ENCODE measurements around the gene BSN.

Gene BSN

DNA sequence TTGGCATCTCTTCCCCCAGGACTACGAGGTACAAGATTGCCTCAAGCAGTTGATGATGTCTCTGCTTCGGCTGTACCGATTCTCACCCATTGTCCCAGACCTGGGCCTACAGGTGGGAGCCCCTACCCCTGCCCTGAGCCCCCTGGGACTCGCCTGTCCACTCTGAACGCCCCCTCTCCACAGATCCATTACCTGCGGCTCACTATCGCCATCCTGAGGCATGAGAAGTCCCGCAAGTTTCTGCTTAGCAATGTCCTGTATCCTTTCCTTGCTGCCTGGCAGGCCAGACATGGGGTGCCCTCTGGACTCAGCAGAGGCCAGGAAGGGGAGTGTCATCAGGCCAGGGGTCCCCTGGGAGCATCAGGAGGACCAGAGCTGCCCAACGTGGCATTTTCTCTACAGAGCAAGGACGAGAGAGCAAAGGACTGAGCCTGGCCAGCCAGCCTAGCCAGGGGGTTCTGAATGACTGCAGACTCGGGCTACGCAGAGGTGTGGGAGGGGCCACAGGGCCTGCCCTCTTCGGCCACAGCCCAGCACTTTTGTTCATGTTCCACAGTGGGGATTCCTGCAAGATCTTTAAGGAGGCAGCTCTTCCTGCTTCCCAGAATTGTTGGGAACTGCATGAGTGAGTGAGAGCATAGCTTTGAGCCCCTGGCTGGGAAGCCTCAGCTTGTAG, 146.3 kb downstream of the BSN start:
- no peak for DNase-seq

DNA sequence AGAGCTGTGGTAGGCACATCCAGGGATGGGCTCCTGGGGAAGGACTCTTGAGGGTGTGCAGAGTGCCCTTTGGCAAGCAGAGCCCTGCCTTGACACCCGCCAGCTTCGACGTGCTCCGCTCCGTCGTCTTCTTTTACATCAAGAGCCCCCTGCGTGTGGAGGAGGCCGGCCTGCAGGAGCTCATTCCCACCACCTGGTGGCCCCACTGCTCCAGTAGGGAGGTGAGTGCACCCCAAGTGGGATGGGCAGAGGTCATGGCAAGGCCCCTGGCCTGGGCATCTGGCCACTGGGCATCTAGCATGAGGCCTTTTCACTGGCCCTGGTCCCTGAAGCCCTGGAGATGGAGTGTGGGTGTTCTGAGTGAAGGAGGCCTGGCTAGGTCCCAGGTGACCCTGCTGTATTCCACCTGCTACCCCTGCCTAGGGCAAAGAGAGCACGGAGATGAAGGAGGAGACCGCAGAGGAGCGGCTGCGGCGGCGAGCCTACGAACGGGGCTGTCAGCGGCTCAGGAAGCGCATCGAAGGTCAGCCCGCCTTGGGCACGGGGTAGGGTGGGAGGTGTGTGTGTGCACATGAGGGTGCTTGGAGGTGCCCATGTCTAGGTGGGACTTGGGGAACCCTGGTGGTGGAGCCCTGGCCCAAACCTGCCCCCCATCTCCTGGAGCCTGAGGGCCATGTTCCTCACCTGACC, 147.3 kb downstream of the BSN start:
- no peak for DNase-seq

DNA sequence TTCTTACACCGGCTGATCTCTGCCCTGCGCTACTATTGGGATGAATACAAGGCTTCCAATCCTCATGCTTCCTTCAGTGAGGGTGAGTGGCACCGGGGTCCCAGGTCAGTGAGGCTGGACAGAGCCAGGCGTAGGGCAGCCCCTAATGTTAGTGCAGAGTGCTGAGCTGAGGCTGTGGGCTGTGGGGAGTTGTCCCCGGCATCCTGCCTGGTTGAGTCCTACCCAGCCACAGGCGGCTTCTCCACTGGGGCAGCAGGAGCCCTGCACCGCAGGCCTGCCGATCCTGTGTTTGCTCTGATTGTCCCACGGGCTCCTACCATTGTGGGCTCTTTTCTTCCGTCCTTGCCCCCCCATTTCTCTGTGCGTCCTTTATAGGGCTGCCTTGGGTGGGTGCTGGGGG, 148.4 kb downstream of the BSN start:
- no peak for DNase-seq

DNA sequence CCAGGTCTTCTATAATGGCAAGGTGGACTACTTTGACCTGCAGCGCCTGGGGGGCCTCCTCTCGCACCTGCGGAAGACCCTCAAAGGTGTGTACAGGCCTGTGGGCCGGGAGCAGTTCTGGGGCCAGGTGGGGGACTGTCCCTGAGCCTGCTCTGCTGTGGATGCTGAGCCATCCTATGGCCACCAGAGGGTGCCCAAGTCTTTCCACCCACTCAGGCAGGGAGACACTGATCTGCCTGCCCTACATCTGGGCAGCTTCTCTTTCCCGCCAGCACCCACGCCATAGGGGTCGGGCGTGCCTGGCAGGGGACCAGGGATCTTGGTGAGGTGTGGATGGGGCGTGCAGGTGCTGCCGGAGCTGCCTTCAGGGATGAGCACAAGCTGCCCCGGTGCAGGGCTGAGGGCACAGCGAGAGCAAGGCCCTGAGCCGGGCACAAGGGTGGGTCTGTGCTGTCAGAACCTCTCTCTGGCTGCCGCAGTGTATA, 149.2 kb downstream of the BSN start:
- DNase-seq: peak in 2 of 4 experiments; percentile 25 to 51

DNA sequence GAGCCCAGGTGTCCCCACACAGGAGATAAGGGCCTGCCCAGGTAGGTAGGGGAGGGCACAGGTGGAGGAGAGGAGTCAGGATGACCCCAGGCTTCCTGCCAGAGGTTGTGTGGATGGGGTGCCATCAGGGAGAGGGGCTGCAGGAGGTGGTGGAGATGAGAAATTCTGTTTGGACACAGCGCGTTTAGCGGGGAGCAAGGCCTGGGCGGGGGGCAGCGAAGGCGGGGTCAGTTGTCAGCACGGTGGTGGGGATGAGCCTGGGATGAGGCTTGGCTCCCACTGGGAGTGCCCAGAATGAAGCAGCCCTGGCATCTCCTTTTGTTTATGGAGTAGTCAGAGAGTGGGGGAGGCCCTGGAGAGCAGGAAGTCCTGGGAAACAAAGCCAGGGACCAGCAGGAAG, 149.7 kb downstream of the BSN start:
- DNase-seq: no peak

DNA sequence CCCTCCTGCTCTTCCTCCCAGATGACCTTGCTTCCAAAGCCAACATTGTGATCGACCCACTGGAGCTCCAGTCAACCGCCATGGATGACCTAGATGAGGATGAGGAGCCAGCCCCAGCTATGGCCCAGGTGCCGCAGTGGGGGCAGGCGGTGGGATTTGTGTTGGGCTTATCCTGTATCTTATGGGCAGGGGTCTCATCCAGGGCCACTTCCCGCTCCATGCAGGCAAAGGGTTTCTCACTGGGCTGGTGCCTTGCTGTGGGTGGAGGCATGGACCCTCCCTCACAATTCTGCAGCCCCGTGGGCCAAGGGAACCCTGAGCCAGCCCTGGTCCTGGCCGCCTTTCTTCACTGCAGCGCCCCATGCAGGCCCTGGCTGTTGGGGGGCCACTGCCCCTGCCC, 150.4 kb downstream of the BSN start:
- DNase-seq: no peak

DNA sequence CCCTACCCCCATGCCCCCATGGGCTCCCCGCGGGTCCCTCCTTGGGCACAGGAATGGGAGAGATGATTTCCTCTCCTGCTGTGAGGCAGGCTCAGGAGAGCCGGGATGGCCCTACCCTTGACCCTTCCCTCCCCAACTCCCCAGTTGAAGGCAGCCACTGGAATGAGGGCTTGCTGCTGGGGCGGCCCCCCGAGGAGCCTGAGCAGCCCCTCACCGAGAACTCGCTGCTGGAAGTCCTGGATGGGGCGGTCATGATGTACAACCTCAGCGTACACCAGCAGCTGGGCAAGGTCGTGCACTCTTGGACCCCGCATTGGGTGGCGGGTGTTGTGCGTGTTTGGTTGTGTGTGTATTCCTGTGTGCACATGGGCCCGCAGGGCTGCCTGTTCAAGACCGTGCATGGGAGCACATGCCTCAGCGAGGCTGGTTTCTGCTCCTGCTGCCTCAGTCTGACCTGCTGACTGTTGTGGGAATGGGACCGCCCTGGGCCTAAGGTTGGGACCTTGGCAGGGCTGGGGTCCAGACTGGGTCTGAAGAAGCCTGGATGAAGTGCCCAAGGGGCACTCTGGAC, 151.2 kb downstream of the BSN start:
- no peak for DNase-seq

DNA sequence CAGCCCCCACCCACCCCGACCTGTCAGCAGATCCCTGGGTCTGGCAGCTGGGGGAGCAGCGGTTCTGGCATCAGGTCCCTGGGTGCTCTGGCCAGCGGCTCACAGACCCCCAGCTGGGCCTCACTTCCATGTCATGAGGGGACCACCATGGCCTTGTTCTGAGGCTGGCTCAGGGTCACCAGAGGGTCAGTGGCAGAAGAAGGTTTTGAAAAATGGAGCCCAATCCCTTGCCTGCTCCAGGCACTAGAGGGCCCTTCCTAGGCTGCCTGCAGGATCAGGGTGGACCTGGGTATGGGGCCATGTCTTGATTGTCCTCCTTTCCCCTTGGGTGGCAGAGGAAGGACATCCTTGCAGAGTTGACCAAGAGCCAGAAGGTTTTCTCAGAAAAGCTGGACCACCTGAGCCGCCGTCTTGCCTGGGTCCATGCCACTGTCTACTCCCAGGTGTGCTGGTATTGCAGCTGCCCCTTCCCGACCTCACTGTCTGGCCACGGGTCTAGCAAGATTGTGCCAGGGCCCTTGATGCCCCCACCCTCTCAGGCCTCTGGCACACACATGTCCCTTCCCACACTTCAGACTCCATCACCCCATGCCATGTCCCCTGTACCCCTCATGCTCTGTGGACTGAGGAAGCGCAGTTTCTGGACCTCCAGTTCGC, 152.3 kb downstream of the BSN start:
- no peak for DNase-seq

DNA sequence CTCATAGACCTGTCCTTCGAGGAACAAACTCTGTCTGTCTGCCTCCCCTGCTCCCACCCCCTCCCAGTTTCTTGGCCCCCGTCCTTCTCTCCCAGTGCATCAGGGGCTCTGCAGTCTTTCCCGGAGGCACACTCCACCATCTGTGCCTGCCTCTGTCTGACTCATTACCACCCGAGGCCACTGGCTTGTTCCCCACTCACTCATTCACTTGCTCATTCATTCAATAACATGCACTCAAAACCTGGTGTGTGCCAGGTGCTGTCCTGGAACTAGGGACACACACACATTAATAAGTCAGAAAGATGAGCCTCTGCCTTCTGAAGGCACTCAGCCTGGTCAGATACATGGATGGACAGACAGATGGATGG, 152.8 kb downstream of the BSN start:
- no peak for DNase-seq

DNA sequence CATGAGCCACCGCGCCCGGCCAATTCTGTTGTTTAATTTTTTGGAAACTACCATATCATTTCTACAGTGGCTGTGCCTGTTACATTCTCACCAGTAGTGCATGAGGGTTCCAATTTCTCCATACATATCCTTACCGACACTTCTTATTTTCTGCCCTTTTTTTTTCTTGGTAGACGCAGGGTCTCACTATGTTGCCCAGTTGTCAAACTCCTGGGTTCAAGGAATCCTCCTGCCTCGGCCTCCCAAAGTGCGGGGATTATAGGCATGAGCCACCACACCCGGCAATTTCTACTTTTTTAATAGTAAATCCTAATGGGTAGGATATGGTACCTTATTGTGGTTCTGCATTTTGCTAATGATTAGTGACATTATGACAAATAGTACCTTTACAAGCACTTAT, 155.6 kb downstream of the BSN start:
- no peak for DNase-seq

DNA sequence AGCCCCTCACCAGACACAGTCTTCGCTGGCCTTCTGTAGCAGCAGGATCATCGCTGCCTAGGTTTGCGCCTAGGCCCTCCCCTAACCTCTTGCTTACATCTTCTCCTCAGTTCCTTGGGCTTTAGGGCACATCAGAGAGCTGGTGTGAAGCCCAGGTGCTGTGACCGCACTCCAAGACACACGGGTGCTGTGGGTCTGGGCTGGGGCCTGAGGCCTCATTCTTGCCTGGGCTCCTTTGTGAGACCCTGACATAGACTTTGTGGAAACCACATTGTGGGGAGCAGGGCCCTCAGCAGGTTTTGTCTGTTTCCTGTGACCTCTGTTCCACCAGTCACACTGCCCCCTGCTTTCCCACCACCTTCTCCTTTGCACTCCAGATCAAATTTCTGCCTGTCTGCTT, 157.2 kb downstream of the BSN start:
- no peak for DNase-seq

DNA sequence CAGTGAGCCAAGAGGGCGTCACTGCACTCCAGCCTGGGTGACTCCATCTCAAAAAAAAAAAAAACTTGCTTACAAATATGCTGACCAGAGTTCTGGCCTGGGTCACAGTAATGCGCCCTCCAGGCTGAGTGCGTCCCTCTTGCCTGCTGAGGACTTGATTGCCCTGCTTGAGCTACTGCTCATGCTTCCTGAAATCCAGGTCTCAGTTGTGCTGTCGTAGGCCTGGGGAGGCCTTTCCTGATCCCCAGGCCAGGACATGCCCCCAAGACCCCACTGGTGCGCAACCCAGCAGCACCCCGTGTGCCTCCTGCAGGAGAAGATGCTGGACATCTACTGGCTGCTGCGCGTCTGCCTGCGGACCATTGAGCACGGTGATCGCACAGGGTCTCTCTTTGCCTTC, 157.9 kb downstream of the BSN start:
- no peak for DNase-seq

DNA sequence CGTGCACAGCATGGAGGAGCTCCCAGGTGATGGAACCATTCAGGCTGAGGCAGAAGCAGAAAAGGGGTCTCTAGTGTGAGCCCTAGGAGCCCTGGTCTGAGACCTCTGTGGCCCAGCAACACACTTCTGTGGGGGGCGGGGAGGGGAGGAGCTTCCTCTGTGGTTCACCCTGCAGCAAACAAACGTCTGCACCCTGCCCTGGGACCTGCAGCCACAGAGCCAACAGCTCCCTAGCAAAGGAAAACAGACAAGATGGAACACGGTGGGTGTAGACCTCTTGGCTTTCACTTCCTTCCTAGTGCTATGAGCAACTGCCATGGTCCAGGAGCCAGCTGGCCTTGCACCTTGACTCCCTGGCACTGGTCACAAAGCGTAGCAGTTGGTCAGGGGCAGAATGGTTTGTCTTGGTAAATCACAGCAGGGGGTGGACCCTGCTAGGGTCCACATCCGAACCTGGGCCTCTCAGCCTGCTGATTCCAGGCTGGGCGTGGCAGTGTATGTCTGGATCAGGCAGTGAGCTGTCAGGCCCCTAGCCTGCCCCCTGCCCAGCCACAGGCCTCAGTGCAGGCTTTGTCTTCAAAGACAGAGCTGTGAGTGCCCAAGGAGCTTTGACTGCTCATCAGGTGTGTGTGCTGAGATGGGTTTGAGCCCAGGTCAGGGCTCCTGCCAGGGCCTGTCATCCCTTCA, 158.5 kb downstream of the BSN start:
- DNase-seq: no peak

DNA sequence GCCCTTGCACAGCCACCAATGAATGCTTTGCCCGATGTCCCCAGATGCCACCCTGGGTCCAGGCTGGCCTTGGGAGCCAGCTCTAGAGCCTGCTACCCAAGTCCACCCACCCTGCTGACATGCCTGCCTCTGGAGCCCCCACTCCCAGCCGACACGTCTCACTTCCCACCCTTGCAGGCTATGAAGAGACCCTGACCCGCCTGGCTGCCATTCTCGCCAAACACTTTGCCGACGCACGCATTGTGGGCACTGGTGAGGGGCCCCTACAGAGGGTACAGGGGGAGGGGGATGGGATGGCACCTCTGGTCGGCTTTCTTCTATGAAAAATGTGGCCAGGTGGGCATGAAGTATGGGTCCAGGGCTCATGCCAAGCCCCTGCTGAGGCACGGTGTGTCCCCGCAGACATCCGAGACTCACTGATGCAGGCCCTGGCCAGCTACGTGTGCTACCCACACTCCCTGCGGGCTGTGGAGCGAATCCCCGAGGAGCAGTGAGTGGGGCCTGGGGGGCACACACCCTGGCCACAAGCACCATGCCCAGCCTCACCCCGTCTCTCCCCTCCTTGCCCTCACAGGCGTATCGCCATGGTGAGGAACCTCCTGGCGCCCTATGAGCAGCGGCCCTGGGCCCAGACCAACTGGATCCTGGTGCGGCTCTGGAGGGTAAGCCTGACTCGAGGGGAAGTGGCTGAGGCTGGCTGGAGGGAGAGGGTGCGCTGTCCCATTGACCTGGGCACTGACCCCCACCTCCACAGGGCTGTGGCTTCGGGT, 159.2 kb downstream of the BSN start:
- DNase-seq: no peak

DNA sequence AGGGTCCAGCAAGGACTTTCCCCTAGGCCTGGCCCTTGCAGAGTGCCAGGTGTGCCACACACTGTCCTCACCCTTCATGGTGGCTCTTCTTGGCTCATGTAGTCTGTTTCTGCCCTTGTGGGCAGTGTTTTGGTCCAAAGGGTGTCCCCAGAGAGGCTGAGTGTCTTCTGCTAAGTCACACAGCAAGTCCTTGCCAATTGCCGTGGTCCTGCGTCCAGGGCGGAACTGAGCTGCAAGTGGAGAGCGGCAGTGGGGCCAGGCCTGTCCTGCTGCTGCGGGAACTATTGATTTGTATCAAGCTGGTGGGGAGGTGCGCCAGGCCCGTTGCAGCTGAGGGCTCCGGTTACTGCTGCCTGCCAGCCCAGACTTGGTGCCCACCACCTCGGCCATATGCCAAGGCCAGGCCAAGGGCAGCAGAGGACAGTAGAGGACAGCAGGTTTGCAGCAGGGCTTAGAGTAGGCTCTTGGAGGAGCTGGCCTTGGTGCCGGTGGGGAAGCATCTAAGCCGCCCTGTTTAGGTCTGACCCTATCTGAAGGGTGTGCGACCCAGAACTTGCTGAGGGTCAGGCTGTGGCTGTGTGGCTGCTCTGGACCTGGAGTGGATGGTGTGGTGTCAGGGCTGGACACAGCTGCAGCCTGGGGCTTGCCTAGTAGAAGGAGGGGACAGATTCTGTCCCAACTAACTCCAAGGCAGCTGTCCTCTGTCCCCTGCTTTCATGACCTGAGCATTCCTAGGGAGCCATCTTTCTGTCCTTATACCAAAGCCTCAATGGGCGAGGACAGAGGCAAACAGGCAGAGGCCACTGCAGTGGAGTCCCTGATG, 160.7 kb downstream of the BSN start:
- no peak for DNase-seq

DNA sequence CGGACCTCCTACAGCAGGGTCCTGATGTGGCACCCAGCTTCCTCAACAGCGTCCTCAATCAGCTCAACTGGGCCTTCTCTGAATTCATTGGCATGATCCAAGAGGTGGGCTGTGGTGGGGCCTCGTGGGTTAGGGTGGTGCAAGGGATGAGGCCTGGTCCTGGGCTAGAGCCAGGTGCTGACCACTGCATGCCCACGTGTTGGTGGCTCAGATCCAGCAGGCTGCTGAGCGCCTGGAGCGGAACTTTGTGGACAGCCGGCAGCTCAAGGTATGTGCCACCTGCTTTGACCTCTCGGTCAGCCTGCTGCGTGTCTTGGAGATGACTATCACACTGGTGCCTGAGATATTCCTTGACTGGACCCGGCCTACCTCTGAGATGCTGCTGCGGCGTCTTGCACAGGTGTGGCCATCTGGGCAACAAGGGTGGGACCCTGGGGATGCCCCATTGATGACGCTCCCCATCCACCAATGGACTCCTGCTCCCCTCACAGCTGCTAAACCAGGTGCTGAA, 161.4 kb downstream of the BSN start:
- DNase-seq: no peak

DNA sequence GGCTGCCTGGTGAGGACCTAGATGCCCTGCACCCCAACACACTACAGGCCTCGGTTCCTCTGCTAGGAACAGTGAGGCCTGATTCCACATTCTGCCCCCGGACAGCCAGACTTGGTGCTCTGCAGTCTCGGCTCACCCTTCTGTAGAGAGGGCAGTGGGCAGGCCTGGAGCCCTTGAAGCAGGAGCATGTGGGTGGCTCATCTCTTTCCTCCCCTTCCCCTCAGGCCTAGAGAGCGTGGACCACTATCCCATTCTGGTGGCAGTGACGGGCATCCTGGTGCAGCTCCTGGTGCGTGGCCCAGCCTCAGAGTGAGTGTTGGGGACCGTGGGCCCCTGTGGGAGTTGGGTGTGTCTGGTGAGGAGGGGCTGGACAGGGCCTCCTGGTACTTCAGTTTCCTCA, 161.9 kb downstream of the BSN start:
- DNase-seq: no peak

DNA sequence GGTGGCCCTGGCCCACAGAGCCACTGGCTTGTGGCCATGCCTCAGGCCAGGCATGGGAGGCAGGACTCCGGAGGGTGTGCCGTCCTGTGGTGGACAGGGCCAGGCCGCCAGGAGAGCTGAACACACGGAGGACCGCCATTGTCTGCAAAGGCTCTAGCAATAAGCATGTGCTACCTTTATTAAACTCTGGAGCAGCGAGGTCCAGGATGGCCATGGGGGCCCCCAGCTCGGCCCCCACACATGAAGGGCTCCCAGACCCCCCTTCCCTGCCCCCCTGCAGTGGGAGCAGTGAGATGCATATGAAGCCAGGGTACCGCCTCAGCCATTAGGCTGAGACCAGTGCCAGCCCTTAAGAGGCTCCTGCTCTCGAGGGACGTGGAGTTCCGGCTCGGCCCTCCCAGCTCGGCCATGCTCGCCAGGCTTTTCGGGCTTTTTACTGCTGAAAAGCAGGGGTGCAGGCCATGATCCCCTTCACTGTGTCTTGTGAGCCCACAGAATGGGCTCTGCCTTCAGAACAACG, 162.5 kb downstream of the BSN start:
- no peak for DNase-seq

DNA sequence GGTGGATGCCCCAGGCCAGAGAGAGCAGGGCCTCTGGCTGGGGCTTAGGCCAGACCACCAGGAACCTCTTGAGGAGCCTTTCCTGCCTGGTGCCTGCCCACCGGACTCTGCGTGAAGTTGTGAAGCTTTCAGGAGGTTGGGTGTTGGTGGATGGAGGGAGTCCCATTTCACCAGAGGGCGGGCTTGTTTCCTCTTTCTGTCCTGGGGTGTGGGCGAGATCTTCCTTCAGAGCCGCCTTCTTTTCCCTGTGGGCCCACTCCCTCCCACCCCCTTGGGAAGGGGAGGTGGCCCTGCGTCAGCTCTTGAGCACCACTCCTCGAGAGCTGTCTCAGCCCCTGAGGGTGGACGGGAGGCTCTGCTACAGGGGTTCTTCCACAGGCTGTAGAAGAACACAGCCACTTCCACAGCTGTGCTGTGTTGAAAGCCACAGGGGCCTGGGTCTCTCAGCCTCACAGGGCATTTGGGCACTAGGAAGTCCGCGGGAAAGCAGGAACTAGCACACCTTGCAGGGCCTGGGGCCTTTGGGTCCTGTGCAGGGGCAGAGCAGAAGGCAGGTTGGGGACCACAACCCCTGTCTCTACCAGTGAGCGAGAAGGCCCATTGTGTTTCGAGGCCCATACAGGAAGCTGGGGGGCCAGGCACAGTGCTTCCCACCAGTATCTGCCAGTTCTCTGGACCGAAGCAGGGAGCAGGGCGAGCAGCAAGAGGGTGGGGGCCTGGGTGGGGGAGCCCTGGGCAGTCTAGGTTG, 163.1 kb downstream of the BSN start:
- no peak for DNase-seq

Data from activated naive CD4-positive, alpha-beta T cell (primary cell).